Measurements from ENCODE around the gene RAB34.

The RAB34 gene

DNA sequence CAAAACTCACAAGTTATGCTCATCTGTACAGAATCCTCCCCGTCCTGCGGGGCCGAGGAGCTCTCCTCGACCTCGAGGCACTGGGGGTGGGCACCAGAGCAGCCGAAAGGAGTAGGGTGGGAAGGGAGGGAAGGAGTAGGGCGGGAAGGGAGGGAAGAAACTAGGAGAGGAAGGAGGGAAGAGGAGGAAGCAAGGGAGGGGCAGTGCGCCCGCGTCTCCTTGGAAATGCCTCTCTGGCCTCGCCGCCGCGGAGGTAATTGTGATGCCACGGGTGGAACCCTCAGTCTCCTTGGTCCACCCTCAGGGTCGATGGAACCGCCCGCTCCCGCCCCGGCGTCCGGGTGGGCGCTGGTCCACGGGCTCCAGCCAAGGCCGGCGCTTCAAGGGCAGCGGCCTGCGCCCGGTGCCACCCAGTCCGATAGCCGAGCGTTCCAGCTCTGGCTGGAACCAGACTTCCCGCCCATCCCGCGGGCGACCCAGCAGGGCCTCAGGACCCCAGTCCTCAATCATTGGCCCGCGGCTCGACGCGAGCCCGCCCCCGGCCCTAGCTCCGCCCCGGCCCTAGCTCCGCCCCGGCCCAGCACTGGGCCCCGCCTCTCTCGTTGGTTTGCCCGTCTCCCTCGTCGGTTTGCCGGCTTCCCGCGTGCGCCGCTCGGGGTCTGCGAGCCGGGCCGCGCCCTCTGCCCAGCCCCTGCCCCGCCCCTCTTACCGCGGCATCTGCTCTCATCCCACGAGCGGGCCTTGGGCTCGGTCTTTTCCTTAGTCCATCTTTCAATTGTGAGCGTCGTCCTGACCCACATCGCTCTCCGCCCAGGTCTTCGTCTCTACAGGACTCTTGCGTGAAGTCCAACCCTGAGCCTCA lies 6.6 kb downstream of the RAB34 start (continued):
- TF ChIP-seq, protein P1, sequence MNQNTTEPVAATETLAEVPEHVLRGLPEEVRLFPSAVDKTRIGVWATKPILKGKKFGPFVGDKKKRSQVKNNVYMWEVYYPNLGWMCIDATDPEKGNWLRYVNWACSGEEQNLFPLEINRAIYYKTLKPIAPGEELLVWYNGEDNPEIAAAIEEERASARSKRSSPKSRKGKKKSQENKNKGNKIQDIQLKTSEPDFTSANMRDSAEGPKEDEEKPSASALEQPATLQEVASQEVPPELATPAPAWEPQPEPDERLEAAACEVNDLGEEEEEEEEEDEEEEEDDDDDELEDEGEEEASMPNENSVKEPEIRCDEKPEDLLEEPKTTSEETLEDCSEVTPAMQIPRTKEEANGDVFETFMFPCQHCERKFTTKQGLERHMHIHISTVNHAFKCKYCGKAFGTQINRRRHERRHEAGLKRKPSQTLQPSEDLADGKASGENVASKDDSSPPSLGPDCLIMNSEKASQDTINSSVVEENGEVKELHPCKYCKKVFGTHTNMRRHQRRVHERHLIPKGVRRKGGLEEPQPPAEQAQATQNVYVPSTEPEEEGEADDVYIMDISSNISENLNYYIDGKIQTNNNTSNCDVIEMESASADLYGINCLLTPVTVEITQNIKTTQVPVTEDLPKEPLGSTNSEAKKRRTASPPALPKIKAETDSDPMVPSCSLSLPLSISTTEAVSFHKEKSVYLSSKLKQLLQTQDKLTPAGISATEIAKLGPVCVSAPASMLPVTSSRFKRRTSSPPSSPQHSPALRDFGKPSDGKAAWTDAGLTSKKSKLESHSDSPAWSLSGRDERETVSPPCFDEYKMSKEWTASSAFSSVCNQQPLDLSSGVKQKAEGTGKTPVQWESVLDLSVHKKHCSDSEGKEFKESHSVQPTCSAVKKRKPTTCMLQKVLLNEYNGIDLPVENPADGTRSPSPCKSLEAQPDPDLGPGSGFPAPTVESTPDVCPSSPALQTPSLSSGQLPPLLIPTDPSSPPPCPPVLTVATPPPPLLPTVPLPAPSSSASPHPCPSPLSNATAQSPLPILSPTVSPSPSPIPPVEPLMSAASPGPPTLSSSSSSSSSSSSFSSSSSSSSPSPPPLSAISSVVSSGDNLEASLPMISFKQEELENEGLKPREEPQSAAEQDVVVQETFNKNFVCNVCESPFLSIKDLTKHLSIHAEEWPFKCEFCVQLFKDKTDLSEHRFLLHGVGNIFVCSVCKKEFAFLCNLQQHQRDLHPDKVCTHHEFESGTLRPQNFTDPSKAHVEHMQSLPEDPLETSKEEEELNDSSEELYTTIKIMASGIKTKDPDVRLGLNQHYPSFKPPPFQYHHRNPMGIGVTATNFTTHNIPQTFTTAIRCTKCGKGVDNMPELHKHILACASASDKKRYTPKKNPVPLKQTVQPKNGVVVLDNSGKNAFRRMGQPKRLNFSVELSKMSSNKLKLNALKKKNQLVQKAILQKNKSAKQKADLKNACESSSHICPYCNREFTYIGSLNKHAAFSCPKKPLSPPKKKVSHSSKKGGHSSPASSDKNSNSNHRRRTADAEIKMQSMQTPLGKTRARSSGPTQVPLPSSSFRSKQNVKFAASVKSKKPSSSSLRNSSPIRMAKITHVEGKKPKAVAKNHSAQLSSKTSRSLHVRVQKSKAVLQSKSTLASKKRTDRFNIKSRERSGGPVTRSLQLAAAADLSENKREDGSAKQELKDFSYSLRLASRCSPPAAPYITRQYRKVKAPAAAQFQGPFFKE (tag by site-specific recombination; IDR thresholded peaks at IDR 0.05; ENCODE audit: borderline replicate concordance) = no peak
- 0 out of 2 replicates have a peak, but pooled peaks have one; percentile 35 for TF ChIP-seq YY1 (tag by site-specific recombination; IDR thresholded peaks at IDR 0.05)
- TF ChIP-seq ZNF37A (tag by site-specific recombination; IDR thresholded peaks at IDR 0.05) = no peak
- TF ChIP-seq ZNF555 (tag by site-specific recombination; conservative IDR thresholded peaks at IDR 0.05) = no peak
- peak; percentile 35; the same call in 1 of the 2 replicates for TF ChIP-seq ZIC2 (tag by site-specific recombination; IDR thresholded peaks at IDR 0.05)
- 0 out of 2 replicates have a peak, but pooled peaks have one; percentile 41 for TF ChIP-seq ZBTB44 (tag by site-specific recombination; IDR thresholded peaks at IDR 0.05)
- TF ChIP-seq, protein P2, sequence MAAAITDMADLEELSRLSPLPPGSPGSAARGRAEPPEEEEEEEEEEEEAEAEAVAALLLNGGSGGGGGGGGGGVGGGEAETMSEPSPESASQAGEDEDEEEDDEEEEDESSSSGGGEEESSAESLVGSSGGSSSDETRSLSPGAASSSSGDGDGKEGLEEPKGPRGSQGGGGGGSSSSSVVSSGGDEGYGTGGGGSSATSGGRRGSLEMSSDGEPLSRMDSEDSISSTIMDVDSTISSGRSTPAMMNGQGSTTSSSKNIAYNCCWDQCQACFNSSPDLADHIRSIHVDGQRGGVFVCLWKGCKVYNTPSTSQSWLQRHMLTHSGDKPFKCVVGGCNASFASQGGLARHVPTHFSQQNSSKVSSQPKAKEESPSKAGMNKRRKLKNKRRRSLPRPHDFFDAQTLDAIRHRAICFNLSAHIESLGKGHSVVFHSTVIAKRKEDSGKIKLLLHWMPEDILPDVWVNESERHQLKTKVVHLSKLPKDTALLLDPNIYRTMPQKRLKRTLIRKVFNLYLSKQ (tag by site-specific recombination; IDR thresholded peaks at IDR 0.05; ENCODE audit: borderline replicate concordance) = no peak
- TF ChIP-seq ZNF560 (tag by site-specific recombination; IDR thresholded peaks at IDR 0.05; ENCODE audit: borderline replicate concordance) = no peak
- no peak for TF ChIP-seq ZNF585B (tag by site-specific recombination; IDR thresholded peaks at IDR 0.05)
- 0 out of 2 replicates have a peak, but pooled peaks have one; percentile 14 for TF ChIP-seq ZNF184 (tag by site-specific recombination; IDR thresholded peaks at IDR 0.05)
- TF ChIP-seq ZNF664 (tag by site-specific recombination; IDR thresholded peaks at IDR 0.05) = no peak
- TF ChIP-seq ZNF366 (tag by site-specific recombination; conservative IDR thresholded peaks at IDR 0.05) = no peak; the same call in 1 of the 2 replicates
- peak; percentile 95 for TF ChIP-seq ZNF561 (tag by site-specific recombination; IDR thresholded peaks at IDR 0.05; ENCODE audit: borderline replicate concordance)
- TF ChIP-seq GLIS2 (tag by site-specific recombination; IDR thresholded peaks at IDR 0.05) = peak; percentile 38; the same call in 1 of the 2 replicates
- peak; percentile 67 for TF ChIP-seq PATZ1 (tag by site-specific recombination; IDR thresholded peaks at IDR 0.05)
- TF ChIP-seq KLF1 (tag by site-specific recombination; IDR thresholded peaks at IDR 0.05) = peak; percentile 93
- no peak for TF ChIP-seq SALL2 (tag by site-specific recombination; IDR thresholded peaks at IDR 0.05; ENCODE audit: borderline replicate concordance)
- no peak for TF ChIP-seq ZNF530 (tag by site-specific recombination; IDR thresholded peaks at IDR 0.05; ENCODE audit: low read depth)
- peak; percentile 88 for TF ChIP-seq ZSCAN30 (tag by site-specific recombination; IDR thresholded peaks at IDR 0.05)
- no peak for TF ChIP-seq ZNF214 (tag by site-specific recombination; IDR thresholded peaks at IDR 0.05; ENCODE audit: borderline replicate concordance)
- TF ChIP-seq ZNF157 (tag by site-specific recombination; IDR thresholded peaks at IDR 0.05) = no peak
- no peak for TF ChIP-seq ZNF837 (tag by site-specific recombination; IDR thresholded peaks at IDR 0.05)
- no peak for TF ChIP-seq ZNF654 (tag by site-specific recombination; IDR thresholded peaks at IDR 0.05; ENCODE audit: low read depth)
- no peak for TF ChIP-seq TCF7L2 (IDR thresholded peaks at IDR 0.05; ENCODE audit: borderline replicate concordance, low read depth, low read length)
- no peak for TF ChIP-seq ZNF114 (tag by site-specific recombination; IDR thresholded peaks at IDR 0.05)
- no peak for TF ChIP-seq ZNF169 (tag by site-specific recombination; IDR thresholded peaks at IDR 0.05)
- TF ChIP-seq ZNF10 (tag by site-specific recombination; IDR thresholded peaks at IDR 0.05) = no peak
- TF ChIP-seq ZNF146 (tag by site-specific recombination; IDR thresholded peaks at IDR 0.05) = peak; percentile 38
- peak; percentile 90 for TF ChIP-seq SP3 (tag by site-specific recombination; IDR thresholded peaks at IDR 0.05)

Data from HEK293 (cell line).